Measurements from ENCODE around the gene MAGI2.

MAGI2 gene

DNA sequence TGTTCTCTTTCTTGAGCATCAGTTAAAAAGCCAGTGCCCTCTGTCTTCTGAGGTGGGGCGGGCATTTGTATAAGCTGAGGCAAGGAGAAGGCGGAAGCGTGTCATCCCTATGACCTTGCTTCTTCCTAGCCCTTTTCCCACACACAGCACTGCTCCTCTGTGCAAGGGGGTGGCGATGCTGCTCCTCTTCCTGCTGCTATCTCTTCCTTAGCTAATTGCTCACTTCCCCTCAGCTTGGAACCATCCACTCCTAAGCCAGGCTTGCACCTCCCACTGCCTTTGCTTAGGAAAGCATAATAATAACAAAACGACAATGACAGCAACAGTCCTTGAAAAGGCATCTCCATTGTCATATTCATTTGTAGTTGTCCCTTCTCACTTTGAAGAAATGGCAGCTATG is 1288.0 kb downstream of the MAGI2 start:
- Histone ChIP-seq H3K9me2 (replicated peaks; ENCODE audit: control insufficient read depth, low read length) (no peaks in the 10 kb centered on the region), H3K4me3 (ENCODE audit: low read length) (no peak overlapping the region), H4K20me1 (ENCODE audit: control insufficient read depth, insufficient read depth, low read depth, low read length) (no peaks in the 10 kb centered on the region), H3K9me3 (ENCODE audit: control insufficient read depth, insufficient read depth, low read length) (no peaks in the 10 kb centered on the region), H3K27me3 (ENCODE audit: control insufficient read depth, low read length) (no peaks in the 10 kb centered on the region), H3K27ac (ENCODE audit: low read depth, low read length) (no peak overlapping the region), H3K4me2 (ENCODE audit: low read length) (no peak overlapping the region), H3K79me2 (ENCODE audit: control insufficient read depth, low read length) (no peaks in the 10 kb centered on the region), H3F3A (ENCODE audit: control insufficient read depth, insufficient read depth) (no peaks in the 10 kb centered on the region), H3K36me3 (ENCODE audit: control insufficient read depth, low read length) (no peaks in the 10 kb centered on the region), H3K4me1 (ENCODE audit: control insufficient read depth, low read length) (no peaks in the 10 kb centered on the region)
- no peak for TF ChIP-seq CTCF (IDR thresholded peaks at IDR 0.05; ENCODE audit: low read depth, low read length, poor library complexity, severe bottlenecking)
- no peak for TF ChIP-seq EZH2phosphoT487 (IDR thresholded peaks at IDR 0.05; ENCODE audit: borderline replicate concordance, low read length)

GRCh38 chr7:78164459-78164858 is 1289.0 kb downstream of the MAGI2 start:
- H3F3A ChIP-seq (ENCODE audit: control insufficient read depth, insufficient read depth): no peaks in the 10 kb centered on the region
- TF ChIP-seq EZH2phosphoT487 (IDR thresholded peaks at IDR 0.05; ENCODE audit: borderline replicate concordance, low read length) (no peak), CTCF (IDR thresholded peaks at IDR 0.05; ENCODE audit: low read depth, low read length, poor library complexity, severe bottlenecking) (no peak)
- no peak overlapping the region for H3K4me3 ChIP-seq (ENCODE audit: low read length)
- no peaks in the 10 kb centered on the region for H3K9me3 ChIP-seq (ENCODE audit: control insufficient read depth, insufficient read depth, low read length)
- H3K4me2 ChIP-seq (ENCODE audit: low read length): no peak overlapping the region
- no peaks in the 10 kb centered on the region for H3K36me3 ChIP-seq (ENCODE audit: control insufficient read depth, low read length)
- no peaks in the 10 kb centered on the region for H3K4me1 ChIP-seq (ENCODE audit: control insufficient read depth, low read length)
- no peaks in the 10 kb centered on the region for H3K9me2 ChIP-seq (replicated peaks; ENCODE audit: control insufficient read depth, low read length)
- H4K20me1 ChIP-seq (ENCODE audit: control insufficient read depth, insufficient read depth, low read depth, low read length): no peaks in the 10 kb centered on the region
- H3K79me2 ChIP-seq (ENCODE audit: control insufficient read depth, low read length): no peaks in the 10 kb centered on the region
- H3K27ac ChIP-seq (ENCODE audit: low read depth, low read length): no peak overlapping the region
- H3K27me3 ChIP-seq (ENCODE audit: control insufficient read depth, low read length): no peaks in the 10 kb centered on the region

DNA sequence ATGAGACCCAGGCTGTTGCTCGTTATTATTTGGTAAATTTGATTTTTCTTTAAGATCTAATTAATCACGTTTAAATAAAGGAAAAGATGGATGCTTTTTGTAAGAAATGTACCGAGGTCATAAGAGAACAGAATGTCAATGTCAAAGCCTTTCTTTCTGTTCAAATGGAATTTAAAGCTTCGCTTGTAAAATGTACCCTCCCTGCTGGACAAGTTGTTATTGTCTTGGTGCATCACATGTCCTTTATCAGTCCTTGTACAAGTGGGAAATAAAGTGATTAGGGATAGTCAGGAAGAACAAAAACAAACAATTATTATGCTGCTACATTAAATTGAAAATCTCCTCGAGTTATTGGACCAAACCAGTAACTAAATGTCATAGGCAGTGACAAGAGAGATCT is 1291.7 kb downstream of the MAGI2 start:
- Histone ChIP-seq H3K27me3 (ENCODE audit: control insufficient read depth, low read length) (no peaks in the 10 kb centered on the region), H3K4me1 (ENCODE audit: control insufficient read depth, low read length) (no peaks in the 10 kb centered on the region), H3K9me2 (replicated peaks; ENCODE audit: control insufficient read depth, low read length) (no peaks in the 10 kb centered on the region), H3K4me2 (ENCODE audit: low read length) (no peak overlapping the region), H3K4me3 (ENCODE audit: low read length) (no peak overlapping the region), H3F3A (ENCODE audit: control insufficient read depth, insufficient read depth) (no peaks in the 10 kb centered on the region), H3K79me2 (ENCODE audit: control insufficient read depth, low read length) (no peaks in the 10 kb centered on the region), H3K27ac (ENCODE audit: low read depth, low read length) (no peak overlapping the region), H3K36me3 (ENCODE audit: control insufficient read depth, low read length) (no peaks in the 10 kb centered on the region), H4K20me1 (ENCODE audit: control insufficient read depth, insufficient read depth, low read depth, low read length) (no peaks in the 10 kb centered on the region), H3K9me3 (ENCODE audit: control insufficient read depth, insufficient read depth, low read length) (no peaks in the 10 kb centered on the region)
- TF ChIP-seq CTCF (IDR thresholded peaks at IDR 0.05; ENCODE audit: low read depth, low read length, poor library complexity, severe bottlenecking) (no peak), EZH2phosphoT487 (IDR thresholded peaks at IDR 0.05; ENCODE audit: borderline replicate concordance, low read length) (no peak)

DNA sequence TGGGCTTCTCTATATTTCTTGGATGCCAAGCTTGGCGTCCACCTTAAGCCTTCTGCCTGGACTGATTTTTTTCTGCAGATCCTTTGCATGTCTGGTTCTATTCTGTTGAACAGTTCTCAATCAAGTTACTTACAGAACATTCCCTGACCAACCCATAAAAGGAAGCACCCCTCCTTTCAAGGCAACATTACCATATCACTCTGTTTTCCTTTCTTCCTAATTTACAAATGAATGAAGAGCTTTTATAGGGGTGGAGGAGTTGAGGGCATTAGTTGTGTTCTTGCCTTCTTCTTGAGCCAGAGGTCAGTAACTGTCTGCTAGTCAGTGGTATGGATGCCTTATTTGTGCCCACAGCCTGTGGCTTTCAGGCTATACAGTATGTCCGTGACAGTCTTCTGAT is 1293.9 kb downstream of the MAGI2 start:
- Histone ChIP-seq H3K4me1 (ENCODE audit: control insufficient read depth, low read length) (no peaks in the 10 kb centered on the region), H3K36me3 (ENCODE audit: control insufficient read depth, low read length) (no peaks in the 10 kb centered on the region), H3K9me2 (replicated peaks; ENCODE audit: control insufficient read depth, low read length) (no peaks in the 10 kb centered on the region), H3K4me2 (ENCODE audit: low read length) (no peak overlapping the region), H3K9me3 (ENCODE audit: control insufficient read depth, insufficient read depth, low read length) (no peaks in the 10 kb centered on the region), H3K4me3 (ENCODE audit: low read length) (no peak overlapping the region), H4K20me1 (ENCODE audit: control insufficient read depth, insufficient read depth, low read depth, low read length) (no peaks in the 10 kb centered on the region), H3F3A (ENCODE audit: control insufficient read depth, insufficient read depth) (no peaks in the 10 kb centered on the region), H3K27me3 (ENCODE audit: control insufficient read depth, low read length) (no peaks in the 10 kb centered on the region), H3K79me2 (ENCODE audit: control insufficient read depth, low read length) (no peaks in the 10 kb centered on the region), H3K27ac (ENCODE audit: low read depth, low read length) (no peak overlapping the region)
- no peak for TF ChIP-seq CTCF (IDR thresholded peaks at IDR 0.05; ENCODE audit: low read depth, low read length, poor library complexity, severe bottlenecking)
- TF ChIP-seq EZH2phosphoT487 (IDR thresholded peaks at IDR 0.05; ENCODE audit: borderline replicate concordance, low read length): no peak
